K562 (cell line): ENCODE data around the gene CDH16. TPM values are rescaled to one million over a fixed set of nuclear protein-coding genes. Genes with fewer than 3 reads are reported as not detected.

ENCODE experiments used
- ARID4B ChIP-seq: sonication (generic); formaldehyde crosslinking; IDR thresholded peaks from 2 replicates; pipeline ENCODE4 v1.8.0; 2022; ENCODE audit warnings: mild to moderate bottlenecking, missing genetic modification reagents
- BRCA1 ChIP-seq, 2 experiments: fragments of 450-650 bp in 1 of 2; sonication (generic) in 1 of 2; formaldehyde crosslinking in 1 of 2; IDR thresholded peaks; 2 replicates each; pipeline versions ENCODE4 v1.5.0 to v1.6.1; 2017 to 2020; ENCODE audit warnings: mild to moderate bottlenecking in 1 of 2, missing genetic modification reagents in 1 of 2
- GATA2 ChIP-seq: sonication (generic); formaldehyde crosslinking; IDR thresholded peaks from 2 replicates; pipeline ENCODE4 v1.4.0; 2020; ENCODE audit warnings: mild to moderate bottlenecking, missing genetic modification reagents
- GTF2E2 ChIP-seq: fragments of 200-800 bp; sonication (Bioruptor generic); IDR thresholded peaks from 2 replicates; pipeline ENCODE4 v1.6.1; 2016; ENCODE audit warnings: missing genetic modification characterization, missing compliant biosample characterization
- MECOM ChIP-seq: fragments of 250-450 bp; sonication (Bioruptor Pico); IDR thresholded peaks from 2 replicates; pipeline ENCODE4 v1.8.0; 2022; ENCODE audit warnings: inconsistent platforms
- MTA1 ChIP-seq: fragments of 450-650 bp; IDR thresholded peaks from 2 replicates; pipeline ENCODE4 v1.6.1; 2017; ENCODE audit warnings: borderline replicate concordance
- POLR2G ChIP-seq: fragments of 200-400 bp; formaldehyde crosslinking; IDR thresholded peaks from 2 replicates; pipeline ENCODE4 v1.6.1; 2017; ENCODE audit warnings: low read depth, mild to moderate bottlenecking, antibody characterized with exemption, low read length, moderate library complexity
- RBFOX2 ChIP-seq: fragments of 200-400 bp; formaldehyde crosslinking; IDR thresholded peaks from 2 replicates; pipeline ENCODE4 v1.6.1; 2017; ENCODE audit warnings: low read depth, mild to moderate bottlenecking, low read length, moderate library complexity
- RUNX1 ChIP-seq: sonication (generic); IDR thresholded peaks from 2 replicates; pipeline ENCODE4 v1.6.1; 2016; ENCODE audit warnings: antibody characterized with exemption, low read depth
- polyA plus RNA-seq, 8 experiments: library from polyadenylated mRNA; depleted of rRNA in 4 of 8; stranded (reverse) in 5 of 8; unstranded in 3 of 8; fragments of >200 nt; fragmentation: Nextera tagmentation in 2 of 8; fragmentation: Illumina TruSeq in 1 of 8; extraction: Ambion mirVana in 2 of 8; extraction: Trizol in 1 of 8; gene quantifications; 2 replicates each; pipeline versions ENCODE4 v1.2.1 to v1.2.3, GENCODE V29; 2011 to 2014; ENCODE audit warnings: inconsistent platforms in 1 of 8, missing spikeins in 1 of 8
- total RNA-seq, 7 experiments: library from RNA; depleted of rRNA in 6 of 7; stranded (reverse); fragments of >200 nt in 6 of 7; fragmentation: Illumina TruSeq in 2 of 7; extraction: Trizol in 2 of 7; gene quantifications; 2 replicates each; pipeline versions ENCODE4 v1.2.1 to v1.2.3, GENCODE V29; 2011 to 2021; ENCODE audit warnings: low replicate concordance in 1 of 7
- TF ChIP-seq, protein P1 (sequence below): sonication (generic); formaldehyde crosslinking; IDR thresholded peaks from 2 replicates; pipeline ENCODE4 v1.9.0; 2022; ENCODE audit warnings: mild to moderate bottlenecking, missing genetic modification reagents

Gene CDH16
- total and polyA plus RNA-seq, 9 of the 15 experiments (the other 6 are each of a cell fraction or from before 2014, with no cell fraction given): not detected

- TF ChIP-seq ARID4B (CRISPR knock-in tag): peak; percentile 37; the same call in 1 of the 2 replicates
- TF ChIP-seq BRCA1 (IDR thresholded peaks at IDR 0.05): no peak
- no peak for TF ChIP-seq BRCA1 (CRISPR knock-in tag; IDR thresholded peaks at IDR 0.05)
- no peak for TF ChIP-seq MECOM
- TF ChIP-seq, protein P1, sequence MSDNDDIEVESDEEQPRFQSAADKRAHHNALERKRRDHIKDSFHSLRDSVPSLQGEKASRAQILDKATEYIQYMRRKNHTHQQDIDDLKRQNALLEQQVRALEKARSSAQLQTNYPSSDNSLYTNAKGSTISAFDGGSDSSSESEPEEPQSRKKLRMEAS (CRISPR knock-in tag): peak; percentile 91
- 0 out of 2 replicates have a peak, but pooled peaks have one; percentile 53 for TF ChIP-seq POLR2G
- TF ChIP-seq GATA2 (CRISPR knock-in tag): no peak
- TF ChIP-seq GTF2E2 (tag): no peak
- peak; percentile 49; the same call in 1 of the 2 replicates for TF ChIP-seq RBFOX2
- TF ChIP-seq MTA1: no peak
- no peak for TF ChIP-seq RUNX1
Observed at GRCh38 chr16:66935314-66936011, 16.8 kb upstream of the CDH16 start, which contains the start of gene CES2 (continued).
